Testis (tissue), 2 donors: ENCODE results near the gene NARF.

Experiments
- CTCF ChIP-seq, 3 experiments: fragments of 450-650 bp in 2 of 3; fragments of 200-600 bp in 1 of 3; sonication (generic) in 1 of 3; IDR thresholded peaks; one replicate each; pipeline ENCODE4 v1.5.1; 2016 to 2019; ENCODE audit warnings: antibody characterized with exemption in 3 of 3, mild to moderate bottlenecking in 2 of 3, moderate library complexity in 1 of 3
- POLR2A ChIP-seq: fragments of 450-650 bp; IDR thresholded peaks from one replicate; pipeline ENCODE4 v1.6.1; 2017; ENCODE audit warnings: antibody characterized with exemption, mild to moderate bottlenecking, moderate library complexity

GRCh38 chr17:82415786-82416185 lies 42.8 kb upstream of the NARF start:
- TF ChIP-seq CTCF (IDR thresholded peaks at IDR 0.05) (no peak), POLR2A (no peak)
